GM19193 (cell line): ENCODE measurements around the gene TNNI2.

Experiments used
- POLR2A ChIP-seq: IDR thresholded peaks from 4 replicates; pipeline ENCODE4 v1.6.1; 2011; ENCODE audit not compliant: insufficient read depth, insufficient read length; ENCODE audit errors: extremely low read depth

The TNNI2 gene

GRCh38 chr11:1829039-1829820, 9.6 kb upstream of the TNNI2 start:
- TF ChIP-seq POLR2A = no peak

- TF ChIP-seq POLR2A = no peak
These were observed 8.8 kb upstream of the TNNI2 start for GRCh38 chr11:1830004-1830321.

GRCh38 chr11:1830322-1831223, 8.2 kb upstream of the TNNI2 start:
- TF ChIP-seq POLR2A = no peak

- TF ChIP-seq POLR2A = no peak
These were observed 7.2 kb upstream of the TNNI2 start for GRCh38 chr11:1831338-1832210.

GRCh38 chr11:1832211-1832919, 6.4 kb upstream of the TNNI2 start:
- TF ChIP-seq POLR2A = no peak

- TF ChIP-seq POLR2A = no peak
These were observed 5.9 kb upstream of the TNNI2 start for GRCh38 chr11:1832920-1833295.

GRCh38 chr11:1834062-1834610, 4.6 kb upstream of the TNNI2 start:
- TF ChIP-seq POLR2A = no peak

- no peak for TF ChIP-seq POLR2A
These were observed 3.8 kb upstream of the TNNI2 start, which contains the start of gene SYT8 for GRCh38 chr11:1834779-1835670. SYT8 (plus strand) TSS chr11:1834990; CDS start chr11:1835106, 116 bp downstream.

- TF ChIP-seq POLR2A = no peak
These were observed 3.1 kb upstream of the TNNI2 start for GRCh38 chr11:1835671-1836010.

- no peak for TF ChIP-seq POLR2A
These were observed 2.5 kb upstream of the TNNI2 start for GRCh38 chr11:1836011-1836945.

GRCh38 chr11:1837171-1838076, 1.4 kb upstream of the TNNI2 start:
- no peak for TF ChIP-seq POLR2A
